PC-9 (cell line): ENCODE results near the gene SPRED3.

Experiments used
- EZH2 ChIP-seq: fragments of 200-600 bp; sonication (generic); IDR thresholded peaks from 2 replicates; pipeline ENCODE4 v1.8.0; 2017; ENCODE audit warnings: antibody characterized with exemption, low read depth
- TF ChIP-seq, protein P1 (sequence below): fragments of 200-600 bp; sonication (generic); conservative IDR thresholded peaks from 2 replicates; pipeline ENCODE4 v1.6.1; 2017; ENCODE audit warnings: mixed run types, antibody characterized with exemption, mild to moderate bottlenecking, moderate library complexity

DNA sequence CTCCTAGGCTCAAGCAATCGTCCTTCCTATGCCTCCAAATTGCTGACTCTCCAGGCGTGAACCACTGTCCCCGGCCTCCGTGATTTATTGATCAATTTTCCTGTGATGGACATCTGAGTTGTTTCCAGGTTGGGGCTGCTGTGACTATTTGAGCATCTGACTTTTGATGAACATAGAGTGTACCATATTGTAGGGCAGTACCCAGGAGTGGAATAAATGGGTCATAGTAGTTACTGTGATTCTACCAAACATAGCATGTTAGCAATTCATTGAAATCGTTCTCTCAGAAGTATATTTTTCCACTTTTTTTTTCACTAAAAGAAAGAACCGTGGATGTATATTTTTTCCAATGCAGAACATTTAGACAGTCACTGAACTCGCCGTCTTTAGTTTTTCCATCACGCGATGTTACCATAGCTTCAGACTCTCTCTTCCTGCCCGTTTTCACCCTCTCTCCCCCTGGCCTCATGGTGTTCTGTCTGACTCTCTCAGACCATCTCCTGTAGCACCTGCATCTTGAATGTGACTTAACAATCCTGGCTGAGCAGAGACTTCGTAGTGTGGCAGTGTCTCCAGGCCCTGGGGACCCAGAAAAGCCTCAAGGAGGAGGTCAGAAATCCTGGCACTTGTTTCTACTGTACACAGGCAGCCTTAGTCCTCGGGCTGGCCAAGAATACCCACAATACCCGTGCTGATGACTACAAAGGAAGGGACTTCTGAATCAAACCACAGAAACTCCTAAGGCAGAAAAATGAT lies 40.7 kb downstream of the SPRED3 start:
- TF ChIP-seq, protein P1, sequence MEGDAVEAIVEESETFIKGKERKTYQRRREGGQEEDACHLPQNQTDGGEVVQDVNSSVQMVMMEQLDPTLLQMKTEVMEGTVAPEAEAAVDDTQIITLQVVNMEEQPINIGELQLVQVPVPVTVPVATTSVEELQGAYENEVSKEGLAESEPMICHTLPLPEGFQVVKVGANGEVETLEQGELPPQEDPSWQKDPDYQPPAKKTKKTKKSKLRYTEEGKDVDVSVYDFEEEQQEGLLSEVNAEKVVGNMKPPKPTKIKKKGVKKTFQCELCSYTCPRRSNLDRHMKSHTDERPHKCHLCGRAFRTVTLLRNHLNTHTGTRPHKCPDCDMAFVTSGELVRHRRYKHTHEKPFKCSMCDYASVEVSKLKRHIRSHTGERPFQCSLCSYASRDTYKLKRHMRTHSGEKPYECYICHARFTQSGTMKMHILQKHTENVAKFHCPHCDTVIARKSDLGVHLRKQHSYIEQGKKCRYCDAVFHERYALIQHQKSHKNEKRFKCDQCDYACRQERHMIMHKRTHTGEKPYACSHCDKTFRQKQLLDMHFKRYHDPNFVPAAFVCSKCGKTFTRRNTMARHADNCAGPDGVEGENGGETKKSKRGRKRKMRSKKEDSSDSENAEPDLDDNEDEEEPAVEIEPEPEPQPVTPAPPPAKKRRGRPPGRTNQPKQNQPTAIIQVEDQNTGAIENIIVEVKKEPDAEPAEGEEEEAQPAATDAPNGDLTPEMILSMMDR, result no peak
- TF ChIP-seq EZH2, result no peak
